ENCODE results near the gene IKZF1.

- TF ChIP-seq CTCF (conservative IDR thresholded peaks at IDR 0.05; ENCODE audit: low read depth, low read length) (no peak), EZH2 (IDR thresholded peaks at IDR 0.05; ENCODE audit: borderline replicate concordance, low read depth, low read length, poor library complexity, severe bottlenecking) (no peak)
Observed at GRCh38 chr7:50295133-50295532, 9.4 kb upstream of the IKZF1 start.

Measured in A673 (cell line).